Ammon's horn (tissue), 1 donor: ENCODE results near the gene GFI1B.
"Not testable (repeated sequence)": the region's sequence is repeated elsewhere in the genome, so short reads cannot be mapped to it uniquely, and the experiment has no call there.

Experiments
- DNase-seq: peaks from one replicate; pipeline ENCODE4 v3.0.0-alpha.2; 2016; ENCODE audit warnings: low spot score

GFI1B gene

GRCh38 chr9:132978451-132979131, at the start of gene GFI1B:
GFI1B (plus strand) TSS chr9:132978694; CDS start chr9:132986679, 7,985 bp downstream.
- no peak for DNase-seq

- no peak for DNase-seq
These were observed 47.2 kb upstream of the GFI1B start for GRCh38 chr9:132931178-132931735.

GRCh38 chr9:132935026-132935425, 43.5 kb upstream of the GFI1B start:
- no peak for DNase-seq

GRCh38 chr9:132937463-132937901, 41.0 kb upstream of the GFI1B start:
- no peak for DNase-seq

- no peak for DNase-seq
These were observed 39.3 kb upstream of the GFI1B start for GRCh38 chr9:132939169-132939568.

GRCh38 chr9:132942541-132943182, 35.8 kb upstream of the GFI1B start:
- DNase-seq: no peak

GRCh38 chr9:132943651-132944293, 34.7 kb upstream of the GFI1B start:
- no peak for DNase-seq

GRCh38 chr9:132944294-132945185, 34.0 kb upstream of the GFI1B start, which contains the start of gene TSC1:
TSC1 (minus strand) TSS chr9:132944616; CDS start chr9:132928872, 15,744 bp downstream.
- DNase-seq: peak; percentile 92

GRCh38 chr9:132945186-132946130, 33.0 kb upstream of the GFI1B start:
- DNase-seq: no peak

GRCh38 chr9:132946211-132946610, 32.3 kb upstream of the GFI1B start:
- DNase-seq: no peak

GRCh38 chr9:132946631-132947295, 31.7 kb upstream of the GFI1B start:
- DNase-seq: no peak

GRCh38 chr9:132947756-132948155, 30.7 kb upstream of the GFI1B start:
- DNase-seq: no peak

- no peak for DNase-seq
These were observed 29.9 kb upstream of the GFI1B start for GRCh38 chr9:132948482-132949050.

GRCh38 chr9:132949709-132950108, 28.8 kb upstream of the GFI1B start:
- no peak for DNase-seq

GRCh38 chr9:132955123-132955522, 23.4 kb upstream of the GFI1B start:
- DNase-seq: no peak

- DNase-seq: no peak
These were observed 22.7 kb upstream of the GFI1B start for GRCh38 chr9:132955768-132956167.

GRCh38 chr9:132957805-132958204, 20.7 kb upstream of the GFI1B start:
- no peak for DNase-seq

- no peak for DNase-seq
These were observed 17.5 kb upstream of the GFI1B start for GRCh38 chr9:132961002-132961401.

GRCh38 chr9:132965478-132965877, 13.0 kb upstream of the GFI1B start:
- DNase-seq: no peak

- not testable (repeated sequence) for DNase-seq
These were observed 10.6 kb upstream of the GFI1B start for GRCh38 chr9:132967908-132968307.
